Fibroblast of upper back skin (primary cell): Measurements from ENCODE around the gene RAB20.
"Not testable (repeated sequence)": the region's sequence is repeated elsewhere in the genome, so short reads cannot be mapped to it uniquely, and the experiment has no call there.

ENCODE experiments used
- DNase-seq: peaks from one replicate; pipeline ENCODE4 v3.0.0-alpha.2; 2013

RAB20 gene

DNA sequence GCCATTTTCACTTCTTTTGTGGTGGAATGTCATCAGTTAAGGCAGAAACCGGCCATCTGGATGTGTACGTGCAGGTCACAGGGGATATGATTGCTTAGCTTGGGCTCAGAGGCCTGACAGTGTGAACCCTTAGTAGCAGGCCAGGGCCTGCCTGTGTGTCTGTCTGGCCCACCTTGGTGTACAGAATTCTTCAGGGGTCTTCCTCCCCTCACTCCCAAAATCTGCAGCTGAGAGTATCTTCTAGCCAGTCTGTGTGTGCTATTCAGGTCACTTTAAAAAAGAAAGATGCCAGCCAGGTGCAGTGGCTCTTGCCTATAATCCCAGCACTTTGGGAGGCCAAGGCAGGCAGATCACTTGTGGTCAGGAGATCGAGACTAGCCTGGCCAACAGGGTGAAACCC, 74.6 kb downstream of the RAB20 start:
- not testable (repeated sequence) for DNase-seq

DNA sequence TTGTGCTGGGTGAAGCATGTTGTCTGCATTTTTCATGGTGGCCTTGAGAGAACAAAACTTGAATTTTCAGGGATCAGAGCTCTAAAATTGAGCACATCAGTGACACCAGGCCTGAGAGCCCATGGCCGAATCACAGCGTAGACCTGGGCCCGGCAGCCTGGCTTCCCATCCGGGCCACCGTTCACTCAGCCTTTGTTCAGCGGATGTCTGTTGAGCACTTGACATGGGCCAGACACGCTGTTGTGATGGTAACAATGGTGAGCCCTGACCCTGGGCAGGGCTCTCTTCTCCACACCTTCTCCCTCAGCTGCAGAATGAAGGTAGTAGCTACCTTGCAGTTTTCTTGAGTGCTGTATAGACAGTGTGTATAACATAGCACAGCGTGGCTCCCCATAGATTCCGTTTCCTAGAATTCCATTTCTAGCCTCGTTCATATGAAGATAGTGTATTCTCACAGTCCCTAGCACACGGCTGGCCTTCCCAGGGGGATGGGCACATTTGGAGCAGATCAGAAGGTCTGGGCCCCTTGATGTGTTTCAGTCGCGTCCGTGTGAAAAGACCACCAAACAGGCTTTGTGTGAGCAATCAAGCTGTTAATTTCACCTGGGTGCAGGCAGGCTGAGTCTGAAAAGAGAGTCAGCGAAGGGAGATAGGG, 75.3 kb downstream of the RAB20 start:
- no peak for DNase-seq

DNA sequence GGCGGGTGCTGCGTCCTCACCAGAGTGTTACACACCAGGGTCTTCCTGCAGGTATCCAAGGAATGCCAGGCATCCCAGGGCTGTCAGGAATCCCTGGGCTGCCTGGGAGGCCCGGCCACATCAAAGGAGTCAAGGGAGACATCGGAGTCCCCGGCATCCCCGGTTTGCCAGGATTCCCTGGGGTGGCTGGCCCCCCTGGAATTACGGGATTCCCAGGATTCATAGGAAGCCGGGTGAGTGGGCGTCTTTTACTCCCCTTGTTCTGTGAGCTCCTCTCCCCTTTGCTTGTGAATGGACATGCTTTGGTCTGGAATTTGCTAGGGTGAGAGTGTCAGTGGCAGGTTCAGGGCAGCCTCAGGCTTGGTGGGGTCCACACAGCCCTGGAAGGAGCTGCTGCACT, 75.9 kb downstream of the RAB20 start:
- peak; percentile 80 for DNase-seq

DNA sequence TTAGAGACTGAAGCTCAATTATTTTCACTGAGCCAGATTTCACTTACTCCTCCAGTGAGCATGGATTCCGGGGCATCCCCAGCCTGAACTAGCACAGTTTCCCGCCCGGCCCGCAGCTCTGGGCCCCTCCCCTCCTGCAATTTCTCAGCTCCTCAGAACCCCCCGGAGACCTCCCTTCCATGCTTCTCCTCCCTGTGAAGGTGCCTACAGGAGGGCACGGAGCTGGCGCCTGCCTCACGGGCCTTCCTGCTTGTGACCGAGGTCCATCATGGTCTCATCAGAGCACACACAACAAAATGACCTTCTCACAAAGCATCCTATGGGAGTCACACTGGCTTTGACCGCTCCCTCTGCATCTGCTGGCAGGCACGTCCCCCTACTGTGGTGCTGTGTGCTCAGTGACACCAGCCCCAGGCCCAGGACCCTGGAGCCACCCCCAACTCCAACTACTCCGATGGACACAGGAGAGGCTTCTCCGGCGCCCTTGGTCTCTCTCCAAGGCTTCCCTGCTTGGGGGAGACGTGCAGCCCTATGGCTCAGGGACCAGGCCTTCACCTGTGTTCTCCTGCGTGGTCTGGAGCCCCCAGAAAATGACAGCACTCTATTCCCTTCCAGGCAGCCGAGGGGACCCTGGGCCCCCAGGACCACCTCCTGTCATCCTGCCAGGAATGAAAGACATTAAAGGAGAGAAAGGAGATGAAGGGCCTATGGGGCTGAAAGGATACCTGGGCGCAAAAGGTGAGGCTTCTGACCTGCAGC, 77.1 kb downstream of the RAB20 start:
- no peak for DNase-seq

DNA sequence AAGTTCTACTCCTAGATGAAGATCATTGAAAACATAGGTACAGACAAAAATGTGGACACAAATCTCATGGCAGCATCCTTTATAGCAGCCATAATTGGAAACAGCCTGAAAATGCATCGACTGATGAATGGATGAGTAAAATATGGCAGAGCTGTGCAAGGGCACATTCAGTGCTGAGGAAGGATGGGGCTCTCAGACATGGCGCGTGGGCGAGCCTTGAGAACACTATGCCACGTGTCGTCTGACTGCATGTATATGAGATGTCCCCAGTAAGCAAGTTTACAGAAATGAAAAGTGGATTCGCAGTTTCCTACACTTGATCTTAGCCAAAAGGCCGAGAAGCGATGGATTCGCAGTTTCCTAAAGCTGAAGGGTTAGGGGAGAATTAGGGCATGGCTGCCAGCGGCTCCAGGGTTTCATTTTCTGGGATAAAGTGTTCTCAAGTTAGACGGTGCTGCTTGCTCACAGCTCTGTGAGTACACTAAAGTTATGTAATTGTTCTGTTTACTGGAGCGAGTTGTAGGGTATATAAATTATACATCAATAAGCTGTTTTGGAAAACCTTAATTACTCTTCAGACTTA, 78.0 kb downstream of the RAB20 start:
- no peak for DNase-seq

- no peak for DNase-seq
Observed at GRCh38 chr13:110480161-110480560, 81.4 kb downstream of the RAB20 start.

GRCh38 chr13:110479648-110480047, 81.9 kb downstream of the RAB20 start:
- DNase-seq, result no peak

DNA sequence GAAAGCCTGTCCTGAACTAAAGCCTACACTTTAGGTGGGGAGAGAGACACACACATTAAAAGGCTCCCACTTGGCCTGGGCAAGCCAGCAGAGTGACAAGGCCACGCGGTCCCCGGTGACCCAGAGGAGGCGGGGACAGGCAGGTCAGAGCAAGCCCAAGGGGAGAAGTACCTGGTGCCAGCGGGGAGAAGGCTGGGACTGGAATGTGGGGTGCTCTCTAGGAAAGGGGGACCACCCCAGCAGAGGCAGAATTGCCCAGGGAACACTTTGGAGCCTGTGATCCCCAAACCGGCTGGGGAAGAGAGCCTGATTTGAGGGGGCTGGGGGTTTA, 82.3 kb downstream of the RAB20 start:
- no peak for DNase-seq

GRCh38 chr13:110478405-110479214, 82.9 kb downstream of the RAB20 start:
- DNase-seq, result no peak

- no peak for DNase-seq
Observed at GRCh38 chr13:110477706-110478245, 83.7 kb downstream of the RAB20 start.

GRCh38 chr13:110476220-110476617, 85.3 kb downstream of the RAB20 start:
- no peak for DNase-seq

GRCh38 chr13:110475550-110476219, 85.8 kb downstream of the RAB20 start:
- DNase-seq, result no peak

GRCh38 chr13:110475117-110475516, 86.4 kb downstream of the RAB20 start:
- DNase-seq, result no peak

- DNase-seq, result no peak
Observed at GRCh38 chr13:110474713-110475112, 86.8 kb downstream of the RAB20 start.
